SK-N-SH treated with all-trans-retinoic acid at 6 μM for 48 hours (cell line): Measurements from ENCODE around the gene FASN.

Experiments
- ATAC-seq: fragments of 200-7000 bp; cut with Tn5 transposase; 3 replicates; pipeline ENCODE4 v1.9.1; 2020; ENCODE audit warnings: mild to moderate bottlenecking, moderate library complexity
- BACH2 ChIP-seq: fragments of 250-450 bp; sonication (Bioruptor Pico); IDR thresholded peaks from 2 replicates; pipeline ENCODE4 v1.9.0; 2021; ENCODE audit warnings: mild to moderate bottlenecking, borderline replicate concordance
- CREB5 ChIP-seq: fragments of 250-450 bp; sonication (Bioruptor Pico); IDR thresholded peaks from 2 replicates; pipeline ENCODE4 v1.5.1; 2020; ENCODE audit warnings: low read depth, mild to moderate bottlenecking, moderate library complexity
- CSDC2 ChIP-seq: fragments of 250-450 bp; sonication (Bioruptor Pico); IDR thresholded peaks from 2 replicates; pipeline ENCODE4 v1.5.0; 2020; ENCODE audit warnings: mild to moderate bottlenecking, moderate library complexity
- CSRNP3 ChIP-seq: fragments of 250-450 bp; sonication (Bioruptor Pico); IDR thresholded peaks from 2 replicates; pipeline ENCODE4 v1.5.1; 2021; ENCODE audit warnings: mild to moderate bottlenecking, moderate library complexity
- ESRRG ChIP-seq: fragments of 250-450 bp; sonication (Bioruptor Pico); IDR thresholded peaks from 2 replicates; pipeline ENCODE4 v1.6.1; 2021; ENCODE audit warnings: mild to moderate bottlenecking
- GLIS3 ChIP-seq: fragments of 250-450 bp; sonication (Bioruptor Pico); IDR thresholded peaks from 2 replicates; pipeline ENCODE4 v1.5.0; 2020; ENCODE audit warnings: mild to moderate bottlenecking, moderate library complexity
- ISL1 ChIP-seq: fragments of 250-450 bp; sonication (Bioruptor Pico); IDR thresholded peaks from 2 replicates; pipeline ENCODE4 v2.1.2; 2022; ENCODE audit warnings: mild to moderate bottlenecking, moderate library complexity
- OSR1 ChIP-seq: fragments of 250-450 bp; sonication (Bioruptor Pico); IDR thresholded peaks from 2 replicates; pipeline ENCODE4 v1.8.0; 2022; ENCODE audit warnings: moderate library complexity, mild to moderate bottlenecking, inconsistent platforms
- POU6F1 ChIP-seq: fragments of 250-450 bp; sonication (Bioruptor Pico); IDR thresholded peaks from 2 replicates; pipeline ENCODE4 v1.8.0; 2021; ENCODE audit warnings: low read depth, mild to moderate bottlenecking, moderate library complexity, borderline replicate concordance
- PPARA ChIP-seq: fragments of 250-450 bp; sonication (Bioruptor Pico); IDR thresholded peaks from 2 replicates; pipeline ENCODE4 v1.5.0; 2020; ENCODE audit warnings: mild to moderate bottlenecking, borderline replicate concordance
- RARB ChIP-seq: fragments of 250-450 bp; sonication (Bioruptor Pico); IDR thresholded peaks from 2 replicates; pipeline ENCODE4 v1.8.0; 2021; ENCODE audit warnings: mild to moderate bottlenecking, moderate library complexity
- SNAI2 ChIP-seq: fragments of 250-450 bp; sonication (Bioruptor Pico); IDR thresholded peaks from 2 replicates; pipeline ENCODE4 v1.5.0; 2020; ENCODE audit warnings: mild to moderate bottlenecking, moderate library complexity
- TCF4 ChIP-seq: fragments of 250-450 bp; sonication (Bioruptor Pico); IDR thresholded peaks from 2 replicates; pipeline ENCODE4 v1.8.0; 2021; ENCODE audit warnings: mild to moderate bottlenecking, moderate library complexity, borderline replicate concordance
- TOX ChIP-seq: fragments of 250-450 bp; sonication (Bioruptor Pico); IDR thresholded peaks from 2 replicates; pipeline ENCODE4 v1.8.0; 2021; ENCODE audit warnings: mild to moderate bottlenecking, moderate library complexity, borderline replicate concordance
- TSHZ2 ChIP-seq: fragments of 250-450 bp; sonication (Bioruptor Pico); IDR thresholded peaks from 2 replicates; pipeline ENCODE4 v1.5.0; 2020; ENCODE audit warnings: mild to moderate bottlenecking, moderate library complexity
- ZC3H10 ChIP-seq: fragments of 250-450 bp; sonication (Bioruptor Pico); IDR thresholded peaks from 2 replicates; pipeline ENCODE4 v1.5.1; 2021; ENCODE audit warnings: mild to moderate bottlenecking, moderate library complexity
- ZFP30 ChIP-seq: fragments of 450-650 bp; formaldehyde crosslinking; IDR thresholded peaks from 2 replicates; pipeline ENCODE4 v1.5.0; 2022; ENCODE audit warnings: mild to moderate bottlenecking, moderate library complexity
- ZNF565 ChIP-seq: fragments of 450-650 bp; formaldehyde crosslinking; conservative IDR thresholded peaks from 2 replicates; pipeline ENCODE4 v1.5.0; 2020; ENCODE audit warnings: low read depth, mild to moderate bottlenecking, moderate library complexity
- ZNF70 ChIP-seq: fragments of 450-650 bp; formaldehyde crosslinking; IDR thresholded peaks from 2 replicates; pipeline ENCODE4 v1.5.0; 2020; ENCODE audit warnings: mild to moderate bottlenecking, moderate library complexity
- ZNF8 ChIP-seq: fragments of 450-650 bp; formaldehyde crosslinking; IDR thresholded peaks from 2 replicates; pipeline ENCODE4 v1.5.0; 2020; ENCODE audit warnings: mild to moderate bottlenecking, moderate library complexity

FASN gene

GRCh38 chr17:82050152-82050760 is 47.8 kb downstream of the FASN start (continued):
- no peak for TF ChIP-seq BACH2 (CRISPR knock-in tag)
- no peak for TF ChIP-seq POU6F1 (CRISPR knock-in tag)
- TF ChIP-seq GLIS3 (CRISPR knock-in tag) = no peak

- no peak for ATAC-seq
- TF ChIP-seq GLIS3 (CRISPR knock-in tag) = no peak
- TF ChIP-seq TCF4 (CRISPR knock-in tag) = no peak
- TF ChIP-seq SNAI2 (CRISPR knock-in tag) = no peak
- no peak for TF ChIP-seq CREB5 (CRISPR knock-in tag)
- TF ChIP-seq POU6F1 (CRISPR knock-in tag) = no peak
- TF ChIP-seq ISL1 (CRISPR knock-in tag) = no peak
- TF ChIP-seq, all 23 proteins: peak for 0
These were observed 48.5 kb downstream of the FASN start for GRCh38 chr17:82049521-82049971.

GRCh38 chr17:82049106-82049505 is 48.9 kb downstream of the FASN start:
- no peak for ATAC-seq
- TF ChIP-seq TOX (CRISPR knock-in tag) (no peak), TSHZ2 (CRISPR knock-in tag) (no peak), CSRNP3 (CRISPR knock-in tag) (no peak), GLIS3 (CRISPR knock-in tag) (no peak), OSR1 (CRISPR knock-in tag) (no peak), ISL1 (CRISPR knock-in tag) (no peak), ZNF70 (CRISPR knock-in tag) (no peak), CREB5 (CRISPR knock-in tag) (no peak), RARB (CRISPR knock-in tag) (no peak), ZNF8 (CRISPR knock-in tag) (no peak), PPARA (no peak), TCF4 (CRISPR knock-in tag) (no peak)

GRCh38 chr17:82048571-82048971 is 49.5 kb downstream of the FASN start:
- TF ChIP-seq ZFP30 (no peak), BACH2 (CRISPR knock-in tag) (no peak), ESRRG (CRISPR knock-in tag) (no peak), TOX (CRISPR knock-in tag) (no peak), CSRNP3 (CRISPR knock-in tag) (no peak), ZNF565 (CRISPR knock-in tag) (no peak), ZC3H10 (CRISPR knock-in tag) (no peak), RARB (CRISPR knock-in tag) (no peak), SNAI2 (CRISPR knock-in tag) (no peak), ISL1 (CRISPR knock-in tag) (no peak), CSDC2 (CRISPR knock-in tag) (no peak)
- TF ChIP-seq, all 23 proteins: peak for 0
- ATAC-seq = no peak
